Measurements from ENCODE around the gene CASKIN1.

- TF ChIP-seq CTCF (conservative IDR thresholded peaks at IDR 0.05; ENCODE audit: low read depth in 2 of 2) (no peak), POLR2AphosphoS5 (IDR thresholded peaks at IDR 0.05; ENCODE audit: low read depth) (no peak), EZH2 (IDR thresholded peaks at IDR 0.05; ENCODE audit: low read depth, unreplicated experiment) (no peak)
Measured at GRCh38 chr16:2235234-2235651, 38.8 kb upstream of the CASKIN1 start.

All from GM23338 (cell line).